K562 (cell line): Measurements from ENCODE around the gene MORC1. TPM values are rescaled to one million over a fixed set of nuclear protein-coding genes. Genes with fewer than 3 reads are reported as not detected.

ENCODE experiments used
- ATAC-seq: fragments of 200-7000 bp; cut with Tn5 transposase; 3 replicates; pipeline ENCODE4 v1.9.1; 2020; ENCODE audit warnings: moderate library complexity
- BruUV-seq: library from RNA; stranded (reverse); fragments of 400-500 nt; replicated peaks from 2 replicates; lab custom pipeline; 2021; lab: Mats Ljungman, UMichigan
- CTCF ChIA-PET: fragments of 300-600 bp; formaldehyde crosslinking; extraction: SDS; loops from one replicate; lab custom pipeline; 2021; ENCODE audit warnings: low intra/inter-chr PET ratio; lab: Yijun Ruan, JAX
- POLR2A ChIA-PET: fragments of 300-600, 350-650 bp; sonication (Branson Sonifier 250); formaldehyde crosslinking; extraction: SDS; loops from one replicate; lab custom pipeline; 2021; ENCODE audit warnings: antibody characterized with exemption, inconsistent platforms; lab: Yijun Ruan, JAX
- DNase-seq, 4 experiments: peaks; one replicate each; pipeline versions ENCODE4 v3.0.0 to v3.0.0-alpha.2; 2011 to 2018; ENCODE audit warnings: low spot score in 3 of 4, mixed read lengths in 3 of 4; ENCODE audit errors: extremely low read depth in 1 of 4
- FAIRE-seq: peaks from 2 replicates; lab custom pipeline; 2011; peaks lifted over from hg19 to GRCh38; lab: Jason Lieb, UNC
- H2AFZ ChIP-seq: 2 replicates; pipeline ENCODE4 v1.6.0; 2011; ENCODE audit warnings: low read depth, low read length, control low read depth, inconsistent platforms
- H3K27ac ChIP-seq: fragments of 200-600 bp; 3 replicates; pipeline ENCODE4 v1.8.0; 2011; ENCODE audit warnings: low read depth, mild to moderate bottlenecking, control low read depth, inconsistent platforms, low read length, moderate library complexity, mixed read lengths; ENCODE audit errors: extremely low read depth
- H3K27me3 ChIP-seq, 2 experiments: fragments of 300-600 bp in 1 of 2; 2 replicates in 1 of 2; 3 replicates in 1 of 2; pipeline versions ENCODE4 v1.6.0 to v1.8.0; 2011; ENCODE audit warnings: inconsistent platforms in 2 of 2, low read length in 2 of 2, mild to moderate bottlenecking in 1 of 2, mixed read lengths in 1 of 2, moderate library complexity in 1 of 2; ENCODE audit not compliant: control insufficient read depth in 2 of 2, insufficient read depth in 2 of 2
- H3K36me3 ChIP-seq: fragments of 300-600 bp; 3 replicates; pipeline ENCODE4 v1.8.0; 2011; ENCODE audit warnings: mild to moderate bottlenecking, low read length, inconsistent platforms; ENCODE audit not compliant: control insufficient read depth, insufficient read depth
- H3K4me1 ChIP-seq, 2 experiments: fragments of 200-600 bp in 1 of 2; replicated peaks in 1 of 2; 2 replicates in 1 of 2; 3 replicates in 1 of 2; pipeline versions ENCODE4 v1.5.1 to v1.8.0; 2011; ENCODE audit warnings: inconsistent platforms in 2 of 2, low read length in 2 of 2, mild to moderate bottlenecking in 1 of 2, mixed read lengths in 1 of 2, moderate library complexity in 1 of 2; ENCODE audit not compliant: control insufficient read depth in 2 of 2, insufficient read depth in 2 of 2
- H3K4me2 ChIP-seq: 2 replicates; pipeline ENCODE4 v1.6.1; 2011; ENCODE audit warnings: low read length, control low read depth, inconsistent platforms, mixed read lengths; ENCODE audit not compliant: insufficient read depth
- H3K4me3 ChIP-seq: fragments of 200-600 bp; sonication (generic), shearing (Covaris generic); 2 replicates; pipeline ENCODE4 v1.5.1; 2016; ENCODE audit warnings: control low read depth, inconsistent platforms
- H3K79me2 ChIP-seq: fragments of 200-600 bp; 3 replicates; pipeline ENCODE4 v1.8.0; 2011; ENCODE audit warnings: low read length, inconsistent platforms; ENCODE audit not compliant: control insufficient read depth, insufficient read depth
- H3K9ac ChIP-seq, 2 experiments: 2 replicates each; pipeline versions ENCODE4 v1.6.0 to v1.6.1; 2011; ENCODE audit warnings: low read depth in 2 of 2, low read length in 2 of 2, control low read depth in 1 of 2, inconsistent platforms in 1 of 2, mild to moderate bottlenecking in 1 of 2, mixed read lengths in 1 of 2; ENCODE audit not compliant: insufficient read depth in 1 of 2
- H3K9me1 ChIP-seq: one replicate; pipeline ENCODE4 v1.6.0; 2011; ENCODE audit warnings: inconsistent platforms, mild to moderate bottlenecking, low read length, moderate library complexity; ENCODE audit not compliant: control insufficient read depth, insufficient read depth
- H3K9me3 ChIP-seq: replicated peaks from 2 replicates; pipeline ENCODE4 v1.5.1; 2011; ENCODE audit warnings: low read depth, low read length, inconsistent platforms; ENCODE audit not compliant: control insufficient read depth, insufficient read depth
- H4K20me1 ChIP-seq: replicated peaks from 2 replicates; pipeline ENCODE4 v1.6.1; 2011; ENCODE audit warnings: low read length, inconsistent platforms, mixed read lengths; ENCODE audit not compliant: control insufficient read depth, insufficient read depth
- BACH1 ChIP-seq: fragments of 200-800 bp; sonication (Bioruptor generic); IDR thresholded peaks from 2 replicates; pipeline ENCODE4 v1.6.1; 2016; ENCODE audit warnings: missing genetic modification characterization, missing compliant biosample characterization
- ELK1 ChIP-seq: sonication (generic); formaldehyde crosslinking; IDR thresholded peaks from 2 replicates; pipeline ENCODE4 v1.8.1; 2022; ENCODE audit warnings: missing genetic modification reagents
- ESRRB ChIP-seq: fragments of 250-450 bp; sonication (Bioruptor Pico); IDR thresholded peaks from 2 replicates; pipeline ENCODE4 v1.5.0; 2020; ENCODE audit warnings: mild to moderate bottlenecking, moderate library complexity, borderline replicate concordance
- HMBOX1 ChIP-seq: sonication (generic); IDR thresholded peaks from 2 replicates; pipeline ENCODE4 v1.6.1; 2016
- MTA2 ChIP-seq: fragments of 450-650 bp; IDR thresholded peaks from 2 replicates; pipeline ENCODE4 v1.6.1; 2016; ENCODE audit warnings: low read depth
- SAFB2 ChIP-seq: fragments of 200-400 bp; formaldehyde crosslinking; IDR thresholded peaks from 2 replicates; pipeline ENCODE4 v1.6.1; 2018; ENCODE audit warnings: borderline replicate concordance, low read length, low read depth, moderate library complexity; ENCODE audit not compliant: severe bottlenecking
- U2AF1 ChIP-seq: fragments of 200-400 bp; formaldehyde crosslinking; optimal IDR thresholded peaks from 2 replicates; pipeline ENCODE3; 2017; ENCODE audit warnings: mild to moderate bottlenecking, low read depth, low read length, moderate library complexity
- ZBTB2 ChIP-seq: fragments of 450-650 bp; IDR thresholded peaks from 2 replicates; pipeline ENCODE4 v1.6.1; 2016; ENCODE audit warnings: antibody characterized with exemption
- ZNF354B ChIP-seq: fragments of 250-450 bp; sonication (Bioruptor Pico); IDR thresholded peaks from 2 replicates; pipeline ENCODE4 v1.4.0; 2020
- WGBS: fragments of 100-300 bp; shearing (Covaris generic); methylation state at CpG from one replicate; pipeline ENCODE4 v1.1.6; 2016; ENCODE audit warnings: low coverage, mixed read lengths; ENCODE audit not compliant: insufficient coverage; ENCODE audit errors: missing lambda C conversion rate; 5-methylcytosine and 5-hydroxymethylcytosine counted together
- in situ Hi-C: fragments of 300-500 bp; cut with MboI; formaldehyde crosslinking; loops from 4 replicates; pipeline ENCODE4 v1.15.0; 2018; ENCODE audit warnings: inconsistent platforms, mixed read lengths
- intact Hi-C: fragments of 100-400 bp; cut with micrococcal nuclease; formaldehyde crosslinking; loops from 2 replicates; pipeline ENCODE4 v1.14.2; 2022
- polyA plus RNA-seq, 8 experiments: library from polyadenylated mRNA; depleted of rRNA in 4 of 8; stranded (reverse) in 5 of 8; unstranded in 3 of 8; fragments of >200 nt; fragmentation: Nextera tagmentation in 2 of 8; fragmentation: Illumina TruSeq in 1 of 8; extraction: Ambion mirVana in 2 of 8; extraction: Trizol in 1 of 8; gene quantifications; 2 replicates each; pipeline versions ENCODE4 v1.2.1 to v1.2.3, GENCODE V29; 2011 to 2014; ENCODE audit warnings: inconsistent platforms in 1 of 8, missing spikeins in 1 of 8
- total RNA-seq, 7 experiments: library from RNA; depleted of rRNA in 6 of 7; stranded (reverse); fragments of >200 nt in 6 of 7; fragmentation: Illumina TruSeq in 2 of 7; extraction: Trizol in 2 of 7; gene quantifications; 2 replicates each; pipeline versions ENCODE4 v1.2.1 to v1.2.3, GENCODE V29; 2011 to 2021; ENCODE audit warnings: low replicate concordance in 1 of 7
- TF ChIP-seq, protein P1 (sequence below): fragments of 200-400 bp; formaldehyde crosslinking; IDR thresholded peaks from 2 replicates; pipeline ENCODE4 v1.6.1; 2017; ENCODE audit warnings: mild to moderate bottlenecking, low read depth, low read length, moderate library complexity

MORC1 gene
- total and polyA plus RNA-seq, 9 of the 15 experiments (the other 6 are each of a cell fraction or from before 2014, with no cell fraction given): 0.08 to 0.41 (median 0.30) TPM; not detected in 1

DNA sequence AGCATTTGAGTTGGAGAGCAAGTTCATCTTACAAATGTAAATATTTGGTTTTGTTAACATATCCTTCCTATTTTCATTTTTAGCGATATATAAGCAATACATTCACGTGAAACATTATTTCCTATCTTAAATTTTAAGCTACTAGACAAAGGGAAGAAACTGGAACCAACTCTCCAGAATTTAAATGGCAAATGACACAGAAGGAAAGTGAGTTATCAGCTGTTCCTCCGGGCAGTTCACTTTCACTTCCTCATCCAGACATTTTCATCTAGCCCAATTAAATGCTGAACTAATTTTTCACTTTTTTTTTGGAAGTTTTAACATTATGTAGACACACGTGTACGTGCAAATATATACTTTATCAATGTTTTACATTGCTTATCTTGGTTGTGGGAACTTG lies 58.7 kb downstream of the MORC1 start:
- no TSS peak for BruUV-seq
- no peak overlapping the region for H3K27ac ChIP-seq
- no peak overlapping the region for H3K9ac ChIP-seq
- intact Hi-C loops (no loop called here), in situ Hi-C loops (no loop called here)
- ChIA-PET CTCF (interaction anchor here (0.6 kb wide), 1 partner anchor 217 kb away, joined by 3 read pairs; no protein-coding TSS in a partner anchor), POLR2A (no interaction called here)
- TF ChIP-seq, protein P1, sequence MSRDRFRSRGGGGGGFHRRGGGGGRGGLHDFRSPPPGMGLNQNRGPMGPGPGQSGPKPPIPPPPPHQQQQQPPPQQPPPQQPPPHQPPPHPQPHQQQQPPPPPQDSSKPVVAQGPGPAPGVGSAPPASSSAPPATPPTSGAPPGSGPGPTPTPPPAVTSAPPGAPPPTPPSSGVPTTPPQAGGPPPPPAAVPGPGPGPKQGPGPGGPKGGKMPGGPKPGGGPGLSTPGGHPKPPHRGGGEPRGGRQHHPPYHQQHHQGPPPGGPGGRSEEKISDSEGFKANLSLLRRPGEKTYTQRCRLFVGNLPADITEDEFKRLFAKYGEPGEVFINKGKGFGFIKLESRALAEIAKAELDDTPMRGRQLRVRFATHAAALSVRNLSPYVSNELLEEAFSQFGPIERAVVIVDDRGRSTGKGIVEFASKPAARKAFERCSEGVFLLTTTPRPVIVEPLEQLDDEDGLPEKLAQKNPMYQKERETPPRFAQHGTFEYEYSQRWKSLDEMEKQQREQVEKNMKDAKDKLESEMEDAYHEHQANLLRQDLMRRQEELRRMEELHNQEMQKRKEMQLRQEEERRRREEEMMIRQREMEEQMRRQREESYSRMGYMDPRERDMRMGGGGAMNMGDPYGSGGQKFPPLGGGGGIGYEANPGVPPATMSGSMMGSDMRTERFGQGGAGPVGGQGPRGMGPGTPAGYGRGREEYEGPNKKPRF: no peak
- TF ChIP-seq ZBTB2 (no peak), BACH1 (no peak), SAFB2 (no peak), MTA2 (no peak), ZNF354B (CRISPR knock-in tag) (no peak), U2AF1 (no peak), ELK1 (CRISPR knock-in tag) (no peak), HMBOX1 (no peak), ESRRB (no peak)
- FAIRE-seq: no peak
- H3K79me2 ChIP-seq: no peaks in the 10 kb centered on the region
- 2% methylated on average over 5 of the region's 5 CpGs for WGBS
- no peak overlapping the region for H2AFZ ChIP-seq
- ATAC-seq: no peak
- H4K20me1 ChIP-seq: no peaks in the 10 kb centered on the region
- H3K4me2 ChIP-seq: no peak overlapping the region
- DNase-seq: no peak
- no peak overlapping the region for H3K4me3 ChIP-seq
- no peaks in the 10 kb centered on the region for H3K4me1 ChIP-seq
- no peaks in the 10 kb centered on the region for H3K27me3 ChIP-seq
- H3K9me3 ChIP-seq: no peaks in the 10 kb centered on the region
- H3K36me3 ChIP-seq: no peaks in the 10 kb centered on the region
- no peaks in the 10 kb centered on the region for H3K9me1 ChIP-seq
